Keratinocyte (primary cell): ENCODE data around the gene MED25. TPM values are rescaled to one million over a fixed set of nuclear protein-coding genes. Genes with fewer than 3 reads are reported as not detected.

ENCODE experiments used
- DNase-seq: peaks from one replicate; pipeline ENCODE4 v3.0.0-alpha.2; 2011; ENCODE audit warnings: low read depth, missing footprints, low spot score
- FAIRE-seq: peaks from 2 replicates; lab custom pipeline; 2011; peaks lifted over from hg19 to GRCh38; lab: Jason Lieb, UNC
- H2AFZ ChIP-seq: 2 replicates; pipeline ENCODE4 v1.6.0; 2012; ENCODE audit warnings: low read length, control low read depth, inconsistent platforms; ENCODE audit not compliant: control insufficient read depth
- H3K27ac ChIP-seq: 2 replicates; pipeline ENCODE4 v1.5.1; 2011; ENCODE audit warnings: low read length; ENCODE audit not compliant: control insufficient read depth, insufficient read depth
- H3K27me3 ChIP-seq: 3 replicates; pipeline ENCODE4 v1.6.0; 2011; ENCODE audit warnings: low read length; ENCODE audit not compliant: control insufficient read depth, insufficient read depth; ENCODE audit errors: extremely low read depth
- H3K36me3 ChIP-seq, 2 experiments: 2 replicates in 1 of 2; 3 replicates in 1 of 2; pipeline ENCODE4 v1.5.1; 2011; ENCODE audit warnings: low read length in 2 of 2, mild to moderate bottlenecking in 1 of 2; ENCODE audit not compliant: control insufficient read depth in 2 of 2, insufficient read depth in 2 of 2; ENCODE audit errors: extremely low read depth in 1 of 2
- H3K4me1 ChIP-seq: 3 replicates; pipeline ENCODE4 v1.5.1; 2011; ENCODE audit warnings: low read length; ENCODE audit not compliant: control insufficient read depth, insufficient read depth; ENCODE audit errors: extremely low read depth
- H3K4me2 ChIP-seq: 3 replicates; pipeline ENCODE4 v1.6.0; 2011; ENCODE audit warnings: low read depth, low read length; ENCODE audit not compliant: control insufficient read depth, insufficient read depth; ENCODE audit errors: extremely low read depth
- H3K4me3 ChIP-seq, 3 experiments: fragments of 200-600 bp in 1 of 3; sonication (generic) in 1 of 3; 2 replicates in 2 of 3; 3 replicates in 1 of 3; pipeline ENCODE4 v1.5.1; 2011 to 2016; ENCODE audit warnings: low read length in 3 of 3, mild to moderate bottlenecking in 3 of 3, control low read depth in 2 of 3, inconsistent platforms in 1 of 3, low read depth in 1 of 3, mixed read lengths in 1 of 3, mixed run types in 1 of 3, moderate library complexity in 1 of 3; ENCODE audit not compliant: control insufficient read depth in 2 of 3, insufficient read depth in 2 of 3; ENCODE audit errors: extremely low read depth in 1 of 3
- H3K79me2 ChIP-seq: 2 replicates; pipeline ENCODE4 v1.6.0; 2012; ENCODE audit warnings: low read length; ENCODE audit not compliant: control insufficient read depth, insufficient read depth
- H3K9ac ChIP-seq: 3 replicates; pipeline ENCODE4 v1.6.0; 2011; ENCODE audit warnings: low read length; ENCODE audit not compliant: control insufficient read depth, insufficient read depth; ENCODE audit errors: extremely low read depth
- H3K9me1 ChIP-seq: 3 replicates; pipeline ENCODE4 v1.6.0; 2011; ENCODE audit warnings: low read length; ENCODE audit not compliant: control insufficient read depth, insufficient read depth; ENCODE audit errors: extremely low read depth
- H3K9me3 ChIP-seq: 2 replicates; pipeline ENCODE4 v1.5.1; 2012; ENCODE audit warnings: low read depth, low read length; ENCODE audit not compliant: control insufficient read depth
- H4K20me1 ChIP-seq: 3 replicates; pipeline ENCODE4 v1.6.0; 2011; ENCODE audit warnings: low read length; ENCODE audit not compliant: control insufficient read depth, insufficient read depth; ENCODE audit errors: extremely low read depth
- EZH2 ChIP-seq: IDR thresholded peaks from one replicate; pipeline ENCODE4 v1.6.1; 2012; ENCODE audit warnings: inconsistent platforms, mild to moderate bottlenecking, low read length, moderate library complexity
- dilution Hi-C: fragments of 300-500 bp; cut with MboI; formaldehyde crosslinking; loops from one replicate; pipeline ENCODE4 v1.7.0; 2020; ENCODE audit warnings: low sequenced_read_pairs; ENCODE audit not compliant: extremely low pct_ligation_motif_present
- polyA plus RNA-seq, 5 experiments: library from polyadenylated mRNA; depleted of rRNA in 3 of 5; stranded (reverse) in 3 of 5; stranded (forward) in 1 of 5; unstranded in 1 of 5; fragments of >200 nt; gene quantifications; 1 replicate in 1 of 5; 2 replicates in 3 of 5; 3 replicates in 1 of 5; pipeline versions ENCODE4 v1.2.1 to v1.2.3, GENCODE V29; 2011 to 2012; ENCODE audit warnings: missing spikeins in 2 of 5, low read depth in 1 of 5, low replicate concordance in 1 of 5
- TF ChIP-seq, protein P1 (sequence below), 3 experiments: IDR thresholded peaks in 1 of 3; conservative IDR thresholded peaks in 1 of 3; optimal IDR thresholded peaks in 1 of 3; 2 replicates in 2 of 3; 3 replicates in 1 of 3; pipeline versions ENCODE3 to v1.5.1; 2011; ENCODE audit warnings: low read length in 3 of 3, mild to moderate bottlenecking in 3 of 3, moderate library complexity in 2 of 3, control low read depth in 1 of 3, inconsistent platforms in 1 of 3; ENCODE audit not compliant: insufficient read depth in 2 of 3; ENCODE audit errors: extremely low read depth in 1 of 3

MED25 gene
- polyA plus RNA-seq, 1 donor (not counting 4 experiments of a cell fraction or from before 2014, with no cell fraction given), result 12.5 TPM

DNA sequence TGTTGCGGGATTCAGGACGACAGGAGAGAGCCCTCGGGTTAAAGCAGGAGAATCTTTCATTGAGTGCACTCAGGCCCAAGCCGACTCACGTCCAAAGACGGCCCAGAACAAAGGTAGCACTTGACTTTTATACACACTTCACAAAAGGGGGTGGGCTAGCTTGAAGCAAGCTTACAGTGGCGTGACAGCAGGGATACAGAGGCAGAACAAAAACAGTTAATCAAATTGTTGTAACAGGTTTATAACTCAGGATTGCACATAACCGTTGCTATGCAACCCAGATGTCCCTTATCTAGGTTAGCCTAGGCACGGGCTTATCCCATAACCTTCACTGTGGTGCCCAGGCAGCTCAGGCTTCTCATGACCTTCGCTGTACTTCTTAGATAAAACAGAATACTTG, 2.0 kb downstream of the MED25 start:
- H3K9me3 ChIP-seq, result no peaks in the 10 kb centered on the region
- no peaks in the 10 kb centered on the region for H4K20me1 ChIP-seq
- peaks cover 7% of the 10 kb centered on the region in 2 experiments for H3K36me3 ChIP-seq
- no peaks in the 10 kb centered on the region for H3K27me3 ChIP-seq
- no peak overlapping the region for H3K4me3 ChIP-seq
- dilution Hi-C loops, result no loop called here
- H3K27ac ChIP-seq, result no peak overlapping the region
- no peak for TF ChIP-seq EZH2
- TF ChIP-seq, protein P1, sequence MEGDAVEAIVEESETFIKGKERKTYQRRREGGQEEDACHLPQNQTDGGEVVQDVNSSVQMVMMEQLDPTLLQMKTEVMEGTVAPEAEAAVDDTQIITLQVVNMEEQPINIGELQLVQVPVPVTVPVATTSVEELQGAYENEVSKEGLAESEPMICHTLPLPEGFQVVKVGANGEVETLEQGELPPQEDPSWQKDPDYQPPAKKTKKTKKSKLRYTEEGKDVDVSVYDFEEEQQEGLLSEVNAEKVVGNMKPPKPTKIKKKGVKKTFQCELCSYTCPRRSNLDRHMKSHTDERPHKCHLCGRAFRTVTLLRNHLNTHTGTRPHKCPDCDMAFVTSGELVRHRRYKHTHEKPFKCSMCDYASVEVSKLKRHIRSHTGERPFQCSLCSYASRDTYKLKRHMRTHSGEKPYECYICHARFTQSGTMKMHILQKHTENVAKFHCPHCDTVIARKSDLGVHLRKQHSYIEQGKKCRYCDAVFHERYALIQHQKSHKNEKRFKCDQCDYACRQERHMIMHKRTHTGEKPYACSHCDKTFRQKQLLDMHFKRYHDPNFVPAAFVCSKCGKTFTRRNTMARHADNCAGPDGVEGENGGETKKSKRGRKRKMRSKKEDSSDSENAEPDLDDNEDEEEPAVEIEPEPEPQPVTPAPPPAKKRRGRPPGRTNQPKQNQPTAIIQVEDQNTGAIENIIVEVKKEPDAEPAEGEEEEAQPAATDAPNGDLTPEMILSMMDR (optimal IDR thresholded peaks at IDR 0.05 in 1 of 3, IDR thresholded peaks at IDR 0.05 in 1 of 3, conservative IDR thresholded peaks at IDR 0.05 in 1 of 3; ENCODE audit: extremely low read depth in 1 of 3, insufficient read depth in 2 of 3, low read length in 3 of 3), result no peak
- no peak overlapping the region for H3K4me2 ChIP-seq
- H3K79me2 ChIP-seq, result peaks cover 35% of the 10 kb centered on the region
- H2AFZ ChIP-seq, result no peak overlapping the region
- no peak for DNase-seq
- no peak overlapping the region for H3K9ac ChIP-seq
- FAIRE-seq, result no peak
- no peaks in the 10 kb centered on the region for H3K9me1 ChIP-seq
- peaks cover 11% of the 10 kb centered on the region for H3K4me1 ChIP-seq

DNA sequence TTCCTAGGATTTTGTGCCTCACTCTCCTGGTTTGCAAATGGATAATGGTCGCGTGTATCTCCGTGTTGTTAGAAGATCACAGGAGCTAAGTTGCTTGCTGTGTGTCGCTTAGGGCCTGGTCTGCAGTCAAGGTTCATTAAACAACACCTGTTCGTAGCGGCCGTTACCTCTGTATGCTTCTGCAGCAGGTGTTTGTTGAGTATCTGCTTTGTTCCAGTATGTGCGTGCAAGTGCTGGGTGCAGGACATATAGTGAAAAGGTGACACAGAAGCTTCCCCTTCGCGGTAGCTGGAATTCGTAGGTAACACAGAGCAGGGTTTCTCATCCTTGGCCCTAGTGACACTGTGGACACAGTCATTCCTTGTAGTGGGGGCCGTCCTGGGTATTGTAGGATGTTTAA, 5.4 kb downstream of the MED25 start:
- Histone ChIP-seq H4K20me1 (no peaks in the 10 kb centered on the region), H3K27me3 (no peaks in the 10 kb centered on the region), H3K27ac (no peak overlapping the region), H3K9me1 (no peaks in the 10 kb centered on the region), H3K4me2 (no peak overlapping the region), H2AFZ (no peak overlapping the region), H3K36me3 (peaks cover 7 to 21% of the 10 kb centered on the region in 2 experiments), H3K4me3 (no peak overlapping the region), H3K79me2 (peaks cover 33% of the 10 kb centered on the region), H3K4me1 (peaks cover 7% of the 10 kb centered on the region), H3K9ac (no peak overlapping the region), H3K9me3 (no peaks in the 10 kb centered on the region)
- no peak for FAIRE-seq
- dilution Hi-C loops, result no loop called here
- TF ChIP-seq, protein P1 (optimal IDR thresholded peaks at IDR 0.05 in 1 of 3, IDR thresholded peaks at IDR 0.05 in 1 of 3, conservative IDR thresholded peaks at IDR 0.05 in 1 of 3; ENCODE audit: extremely low read depth in 1 of 3, insufficient read depth in 2 of 3, low read length in 3 of 3), result no peak
- TF ChIP-seq EZH2, result no peak
- no peak for DNase-seq
